CD4-positive, alpha-beta T cell treated with Interleukin-6 for 4 hours (primary cell): ENCODE measurements around the gene DLGAP1.

Experiments
- DNase-seq: peaks from one replicate; pipeline ENCODE4 v3.0.0-alpha.2; 2020; ENCODE audit warnings: mixed read lengths

Gene DLGAP1

GRCh38 chr18:3983351-3983969 is 471.6 kb downstream of the DLGAP1 start:
- no peak for DNase-seq

DNA sequence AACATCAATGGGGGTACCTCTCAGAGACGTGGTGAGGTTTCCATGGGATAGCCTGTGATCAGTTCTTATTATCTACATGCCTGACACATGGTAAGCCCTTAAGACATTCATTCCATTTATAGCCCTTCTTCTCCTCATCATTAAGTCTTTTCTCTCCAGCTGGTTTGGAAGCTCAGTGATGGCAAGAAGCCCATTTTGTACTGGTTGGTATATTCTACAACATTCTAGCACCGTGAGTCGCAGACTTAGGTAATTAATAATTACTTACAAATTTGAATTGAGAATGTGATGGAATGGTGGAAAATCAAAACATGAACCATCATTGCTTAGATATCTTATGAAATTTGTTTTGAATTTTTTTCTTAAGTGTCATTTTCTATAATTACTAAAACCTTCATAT is 472.6 kb downstream of the DLGAP1 start:
- DNase-seq, result no peak

DNA sequence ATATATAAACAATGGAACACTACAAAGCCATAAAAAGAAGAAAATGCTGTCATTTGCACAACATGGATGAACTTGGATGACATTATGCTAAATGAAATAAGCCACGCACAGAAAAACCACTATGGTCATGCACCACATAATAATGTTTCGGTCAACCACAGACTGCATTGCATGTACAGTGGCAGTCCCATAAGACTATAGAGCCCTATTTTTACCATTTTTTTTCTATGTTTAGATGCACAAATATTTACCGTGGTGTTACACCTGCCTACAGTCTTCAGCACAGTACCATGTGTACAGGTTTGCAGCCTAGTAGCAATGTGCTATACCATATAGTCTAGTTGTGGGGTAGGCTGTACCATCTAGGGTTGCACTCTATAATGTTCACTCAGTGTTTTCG is 476.1 kb downstream of the DLGAP1 start:
- DNase-seq, result no peak

- DNase-seq, result no peak
Measured at GRCh38 chr18:3973191-3973850, 481.8 kb downstream of the DLGAP1 start.

GRCh38 chr18:3972291-3972930 is 482.7 kb downstream of the DLGAP1 start:
- no peak for DNase-seq

GRCh38 chr18:3970929-3971328 is 484.2 kb downstream of the DLGAP1 start:
- no peak for DNase-seq

DNA sequence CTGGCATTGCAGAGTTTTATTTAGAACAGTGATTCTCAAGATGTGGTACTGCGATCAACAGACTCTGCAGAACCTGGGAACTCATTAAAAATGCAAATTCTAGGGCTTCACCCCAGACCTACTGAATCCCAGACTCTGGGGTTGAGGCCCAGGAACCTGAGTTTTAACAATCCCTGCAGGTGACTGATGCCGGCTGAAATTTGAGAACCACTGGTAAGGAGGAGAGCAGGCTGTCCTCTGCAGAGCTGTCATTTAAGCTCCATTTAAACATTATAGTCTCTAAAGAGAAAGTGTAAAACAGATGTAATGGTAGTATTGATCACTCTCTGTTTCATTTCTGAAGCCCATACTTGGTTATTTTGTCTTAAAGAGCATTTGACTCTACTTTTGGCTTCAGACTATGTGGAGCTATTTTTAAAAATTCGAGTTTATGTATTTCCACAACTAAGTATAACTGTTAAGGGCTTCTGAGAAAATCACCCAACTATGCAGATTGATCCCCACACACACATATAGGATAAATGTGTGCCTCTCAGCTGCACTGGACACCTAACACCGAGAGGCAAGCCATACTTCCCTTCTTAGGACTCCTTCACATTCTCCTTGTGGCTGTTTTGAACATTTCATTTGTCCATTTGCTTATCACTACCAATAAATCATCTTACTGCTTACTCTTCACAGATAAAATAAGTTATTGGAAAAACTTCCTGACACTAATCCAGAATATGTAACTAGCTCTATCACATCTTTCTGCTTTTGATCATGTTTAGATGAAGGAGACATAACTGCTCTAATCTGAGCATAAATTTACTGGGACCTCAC is 487.5 kb downstream of the DLGAP1 start:
- no peak for DNase-seq

DNA sequence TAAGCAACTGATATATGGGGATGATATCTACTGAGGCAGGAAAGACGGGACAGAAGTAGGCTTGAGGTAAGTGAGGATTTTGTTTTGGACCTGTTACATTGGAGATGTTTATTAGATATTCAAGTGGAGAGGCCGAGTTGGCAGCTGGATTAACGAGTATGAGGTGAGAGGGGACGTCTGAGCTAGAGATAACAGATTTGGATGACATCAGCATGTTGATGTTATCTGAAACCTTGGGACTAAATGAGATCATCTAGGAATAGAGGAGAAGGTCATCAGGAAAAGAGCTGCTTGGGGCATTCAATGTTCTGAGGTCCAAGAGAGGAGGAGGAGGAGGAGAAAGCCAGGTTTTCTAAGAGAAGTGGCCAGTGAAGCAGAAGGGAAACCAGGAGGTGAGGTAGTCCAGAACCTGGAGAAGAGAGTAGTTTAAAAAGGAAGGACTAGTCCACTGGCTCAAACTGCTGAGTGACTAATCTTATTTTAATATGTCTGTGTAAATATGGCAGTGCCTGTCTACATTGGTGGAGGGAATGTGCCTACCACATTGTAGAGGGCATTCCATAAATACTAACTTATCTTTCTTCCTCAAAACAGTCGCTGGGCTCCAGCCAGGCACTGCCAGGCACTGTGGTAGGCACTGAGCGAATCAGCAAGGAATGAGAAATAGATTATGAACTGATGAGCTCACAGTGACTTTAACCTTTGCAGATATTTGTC is 488.3 kb downstream of the DLGAP1 start:
- no peak for DNase-seq

GRCh38 chr18:3966246-3966641 is 488.9 kb downstream of the DLGAP1 start:
- DNase-seq, result no peak

GRCh38 chr18:3960977-3961376 is 494.1 kb downstream of the DLGAP1 start:
- DNase-seq, result no peak

DNA sequence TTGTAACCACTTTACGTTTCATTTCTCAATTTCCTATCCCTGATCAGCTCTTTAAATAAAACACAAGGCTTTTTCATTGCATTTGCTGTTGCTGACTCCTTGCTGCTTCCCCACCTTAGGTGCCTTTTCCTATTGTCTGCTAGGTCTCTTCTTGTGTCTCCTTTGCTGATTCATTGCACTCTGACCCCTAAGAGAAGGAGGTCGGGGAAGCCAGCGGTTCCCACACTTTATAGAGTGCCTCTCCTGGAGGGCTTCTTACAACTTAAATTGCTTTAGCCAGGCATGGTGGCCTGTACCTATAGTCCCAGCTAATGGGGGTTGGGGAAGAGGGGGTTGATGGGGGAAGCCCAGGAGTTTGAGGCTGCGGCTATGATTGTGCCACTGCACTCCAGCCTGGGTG is 495.0 kb downstream of the DLGAP1 start:
- no peak for DNase-seq

DNA sequence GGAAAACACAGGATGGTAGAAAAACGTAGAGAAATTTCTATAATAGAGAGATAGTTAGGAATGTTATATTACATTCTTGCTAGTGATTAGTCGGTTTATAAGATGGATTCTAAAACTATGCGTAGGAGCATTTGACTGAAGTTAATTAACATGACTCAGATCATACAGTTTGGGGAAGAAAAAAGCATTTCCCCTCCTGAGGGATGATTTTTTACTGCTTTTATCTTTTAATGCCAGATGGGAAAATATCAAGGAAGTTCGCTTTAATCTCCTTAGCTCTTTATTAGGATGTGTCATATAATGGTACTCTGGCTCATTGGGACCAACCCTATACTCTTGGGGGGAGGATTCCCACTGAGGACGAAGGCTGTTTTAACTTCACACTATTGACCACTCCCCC is 503.1 kb downstream of the DLGAP1 start:
- DNase-seq, result no peak

GRCh38 chr18:3950668-3951404 is 504.3 kb downstream of the DLGAP1 start:
- DNase-seq, result no peak

DNA sequence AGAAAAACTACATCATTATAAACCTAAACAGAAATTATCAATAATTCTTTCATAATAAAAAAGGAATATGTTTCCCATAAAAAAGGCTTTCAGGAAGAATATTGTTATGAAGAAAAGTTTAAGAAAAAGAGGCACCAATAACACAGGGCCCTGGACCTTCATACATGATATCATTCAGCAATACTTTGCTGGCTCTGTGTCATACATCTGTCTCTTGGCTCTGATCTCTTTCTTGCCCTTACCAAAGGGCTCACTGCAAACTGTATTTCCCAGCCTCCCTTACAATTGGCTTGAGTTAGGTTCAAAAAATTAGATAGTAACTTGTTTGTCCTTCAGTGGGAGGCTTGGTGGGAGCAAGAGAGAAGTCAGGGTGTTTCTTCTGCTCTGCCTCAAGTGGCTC is 506.1 kb downstream of the DLGAP1 start:
- no peak for DNase-seq

- no peak for DNase-seq
Measured at GRCh38 chr18:3947383-3947782, 507.7 kb downstream of the DLGAP1 start.

- DNase-seq, result no peak
Measured at GRCh38 chr18:3935305-3935704, 519.8 kb downstream of the DLGAP1 start.

DNA sequence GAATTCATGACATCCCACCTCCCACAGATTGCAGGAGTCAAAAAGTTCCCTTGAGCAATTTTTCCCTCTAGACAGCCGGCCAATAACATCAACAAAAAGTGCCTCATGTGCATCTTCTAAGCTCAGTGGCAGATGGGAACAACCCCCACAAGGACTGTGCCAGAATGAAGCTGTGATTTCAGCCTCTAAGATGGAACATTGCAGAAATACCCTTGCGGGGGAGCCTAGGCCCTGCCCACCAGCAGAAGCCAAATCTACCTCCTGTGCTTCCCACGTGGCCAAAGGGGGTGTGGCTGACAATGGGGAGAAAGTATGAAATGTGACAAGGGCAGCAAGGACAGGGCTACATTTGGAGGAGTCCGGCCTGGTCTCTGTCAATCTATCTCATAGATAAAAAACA is 522.8 kb downstream of the DLGAP1 start:
- DNase-seq, result no peak

DNA sequence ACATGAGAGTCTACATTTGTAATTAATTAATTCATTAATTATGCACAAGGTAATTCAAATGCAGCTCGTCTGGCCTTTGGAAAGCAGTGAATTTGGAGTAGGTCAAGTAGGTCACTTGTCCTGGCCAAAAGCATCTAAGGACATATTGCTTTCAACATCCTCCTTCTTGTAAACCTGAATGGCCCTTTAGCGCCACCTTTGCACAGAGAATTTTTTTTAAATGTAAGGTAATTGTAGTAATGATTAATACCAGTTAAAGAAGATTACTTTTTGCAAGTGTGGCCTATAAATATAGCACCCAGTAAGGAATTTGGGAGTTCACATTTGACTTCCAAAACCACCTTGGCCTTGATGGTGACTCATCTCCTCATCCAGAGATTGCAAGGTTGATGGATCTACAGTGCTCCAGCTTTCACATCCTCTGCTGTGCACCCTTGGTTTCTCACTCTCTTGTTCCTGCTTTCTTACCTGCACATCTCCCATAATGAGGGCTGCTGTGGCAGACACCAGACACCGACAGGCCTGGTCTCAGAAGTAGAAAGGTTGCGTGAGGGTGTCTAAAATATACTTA is 523.5 kb downstream of the DLGAP1 start:
- no peak for DNase-seq

- no peak for DNase-seq
Measured at GRCh38 chr18:3931013-3931315, 524.1 kb downstream of the DLGAP1 start.

DNA sequence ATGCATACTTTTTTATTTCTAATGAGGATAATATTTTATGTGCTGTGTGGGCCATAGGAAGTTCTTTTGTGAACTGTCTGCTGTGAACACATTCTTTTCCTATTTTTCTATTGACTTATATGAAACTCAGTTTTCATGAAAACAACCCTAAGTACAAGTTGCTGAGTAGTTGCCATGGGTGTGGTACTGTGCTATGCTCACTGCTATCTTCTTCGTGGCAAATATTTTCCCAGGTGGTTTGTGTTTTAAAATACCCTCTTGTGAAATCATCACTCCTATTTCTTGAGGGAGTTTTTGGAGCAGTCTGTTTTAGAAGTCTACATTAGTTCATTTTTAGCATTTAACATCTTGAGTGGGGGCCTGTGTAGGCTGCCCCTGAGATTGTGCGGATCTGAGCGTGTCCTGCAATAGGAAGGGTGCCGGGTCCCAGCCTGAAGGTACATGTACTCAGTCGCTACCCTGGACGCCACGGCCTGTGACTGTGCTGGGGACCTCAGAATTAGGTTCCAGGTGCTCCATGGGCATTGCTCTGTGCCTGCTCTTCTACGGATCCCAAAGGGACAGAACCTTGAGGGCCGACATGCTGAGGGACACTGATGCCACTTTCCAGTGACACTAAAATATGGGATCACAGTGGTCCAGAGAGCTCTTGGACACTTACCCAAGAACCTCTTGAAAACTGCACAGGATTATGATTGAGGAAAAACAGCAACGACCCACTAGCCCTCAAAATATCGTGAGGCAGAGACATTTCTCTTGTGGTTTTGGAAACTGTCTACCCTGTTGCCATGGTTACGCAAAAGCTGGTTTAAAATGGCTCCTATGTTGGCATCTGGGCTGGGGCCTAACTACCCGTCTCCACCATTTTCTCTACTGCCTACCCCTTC is 524.7 kb downstream of the DLGAP1 start:
- no peak for DNase-seq

- DNase-seq, result no peak
Measured at GRCh38 chr18:3924455-3924854, 530.7 kb downstream of the DLGAP1 start.
